ENCODE measurements around the gene BABAM2.
"Not testable (repeated sequence)": the region's sequence is repeated elsewhere in the genome, so short reads cannot be mapped to it uniquely, and the experiment has no call there.

BABAM2 gene

GRCh38 chr2:28326469-28326805, 435.9 kb downstream of the BABAM2 start:
- WGBS, 2 experiments (ENCODE audit: insufficient coverage in 2 of 2), result 67 to 100% methylated on average over 1 of the region's 4 CpGs

GRCh38 chr2:28326881-28327505, 436.5 kb downstream of the BABAM2 start:
- H3K36me3 ChIP-seq (ENCODE audit: control insufficient read depth, insufficient read depth, low read length), result no peaks in the 10 kb centered on the region
- H3K4me1 ChIP-seq (ENCODE audit: control insufficient read depth, insufficient read depth, low read length, poor library complexity, severe bottlenecking), result peaks cover 13% of the 10 kb centered on the region
- WGBS, 2 experiments (ENCODE audit: insufficient coverage in 2 of 2), result 81 to 86% methylated on average over 2 to 4 of the region's 6 CpGs
- no peak overlapping the region for H3K27ac ChIP-seq (ENCODE audit: low read depth, low read length, severe bottlenecking)
- H3K9me3 ChIP-seq (ENCODE audit: control insufficient read depth, low read length), result no peaks in the 10 kb centered on the region
- no peak overlapping the region for H3K4me3 ChIP-seq (ENCODE audit: extremely low read depth, insufficient read depth, low read length, poor library complexity, severe bottlenecking)

More at GRCh38 chr2:28326469-28326805, 435.9 kb downstream of the BABAM2 start:
- Histone ChIP-seq H3K9me3 (ENCODE audit: control insufficient read depth, low read length) (no peaks in the 10 kb centered on the region), H3K27ac (ENCODE audit: low read depth, low read length, severe bottlenecking) (no peak overlapping the region), H3K4me1 (ENCODE audit: control insufficient read depth, insufficient read depth, low read length, poor library complexity, severe bottlenecking) (peaks cover 19% of the 10 kb centered on the region), H3K36me3 (ENCODE audit: control insufficient read depth, insufficient read depth, low read length) (no peaks in the 10 kb centered on the region), H3K4me3 (ENCODE audit: extremely low read depth, insufficient read depth, low read length, poor library complexity, severe bottlenecking) (no peak overlapping the region)

DNA sequence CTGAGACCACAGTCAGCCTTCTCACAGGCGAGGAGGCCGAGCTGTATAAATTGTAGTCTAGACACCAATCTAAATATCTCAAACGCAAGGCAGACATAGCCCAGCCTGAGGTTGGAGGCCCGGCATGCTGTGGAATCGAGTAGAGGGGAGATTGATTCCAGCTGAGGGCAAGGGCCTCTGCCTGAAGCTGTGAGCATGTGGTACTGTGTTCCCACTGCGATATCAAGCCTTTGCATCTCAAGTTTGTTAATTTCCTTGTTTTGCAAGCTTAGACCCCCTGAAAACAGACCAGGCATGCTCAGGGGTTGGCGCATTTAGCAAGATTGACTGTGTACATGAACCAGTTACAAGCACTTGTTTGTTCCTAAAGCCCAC, 437.0 kb downstream of the BABAM2 start:
- Histone ChIP-seq H3K9me3 (ENCODE audit: control insufficient read depth, low read length) (no peaks in the 10 kb centered on the region), H3K4me1 (ENCODE audit: control insufficient read depth, insufficient read depth, low read length, poor library complexity, severe bottlenecking) (peaks cover 11% of the 10 kb centered on the region), H3K36me3 (ENCODE audit: control insufficient read depth, insufficient read depth, low read length) (no peaks in the 10 kb centered on the region), H3K27ac (ENCODE audit: low read depth, low read length, severe bottlenecking) (no peak overlapping the region), H3K4me3 (ENCODE audit: extremely low read depth, insufficient read depth, low read length, poor library complexity, severe bottlenecking) (no peak overlapping the region)
- 95 to 100% methylated on average over 4 to 7 of the region's 7 CpGs for WGBS, 2 experiments (ENCODE audit: insufficient coverage in 2 of 2)

GRCh38 chr2:28327956-28328922, 437.7 kb downstream of the BABAM2 start:
- 93 to 94% methylated on average over 9 of the region's 14 CpGs for WGBS, 2 experiments (ENCODE audit: insufficient coverage in 2 of 2)
- peaks cover 6% of the 10 kb centered on the region for H3K4me1 ChIP-seq (ENCODE audit: control insufficient read depth, insufficient read depth, low read length, poor library complexity, severe bottlenecking)
- H3K4me3 ChIP-seq (ENCODE audit: extremely low read depth, insufficient read depth, low read length, poor library complexity, severe bottlenecking), result no peak overlapping the region
- no peaks in the 10 kb centered on the region for H3K36me3 ChIP-seq (ENCODE audit: control insufficient read depth, insufficient read depth, low read length)
- H3K27ac ChIP-seq (ENCODE audit: low read depth, low read length, severe bottlenecking), result no peak overlapping the region
- H3K9me3 ChIP-seq (ENCODE audit: control insufficient read depth, low read length), result no peaks in the 10 kb centered on the region

DNA sequence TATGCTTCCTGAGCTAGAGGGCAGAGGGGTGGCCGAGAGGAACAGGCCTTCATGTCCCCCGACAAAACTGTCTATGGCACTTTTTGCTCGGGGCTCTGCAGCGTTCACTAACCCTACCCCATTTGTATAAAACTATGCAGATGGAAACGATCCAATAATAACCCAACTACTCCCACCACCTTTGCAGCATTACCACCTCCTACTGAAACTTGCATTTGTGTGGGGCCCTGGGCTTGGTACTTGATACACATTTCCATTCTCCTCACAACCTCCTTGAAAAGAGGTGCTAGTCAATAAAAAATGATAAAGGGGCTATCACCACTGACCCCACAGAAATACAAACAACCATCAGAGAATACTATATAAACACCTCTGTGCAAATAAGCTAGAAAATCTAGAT, 438.7 kb downstream of the BABAM2 start:
- Histone ChIP-seq H3K9me3 (ENCODE audit: control insufficient read depth, low read length) (no peaks in the 10 kb centered on the region), H3K36me3 (ENCODE audit: control insufficient read depth, insufficient read depth, low read length) (no peaks in the 10 kb centered on the region), H3K4me3 (ENCODE audit: extremely low read depth, insufficient read depth, low read length, poor library complexity, severe bottlenecking) (no peak overlapping the region), H3K4me1 (ENCODE audit: control insufficient read depth, insufficient read depth, low read length, poor library complexity, severe bottlenecking) (peaks cover 5% of the 10 kb centered on the region), H3K27ac (ENCODE audit: low read depth, low read length, severe bottlenecking) (no peak overlapping the region)
- WGBS, 2 experiments (ENCODE audit: insufficient coverage in 2 of 2), result 88 to 93% methylated on average over 3 to 5 of the region's 5 CpGs

DNA sequence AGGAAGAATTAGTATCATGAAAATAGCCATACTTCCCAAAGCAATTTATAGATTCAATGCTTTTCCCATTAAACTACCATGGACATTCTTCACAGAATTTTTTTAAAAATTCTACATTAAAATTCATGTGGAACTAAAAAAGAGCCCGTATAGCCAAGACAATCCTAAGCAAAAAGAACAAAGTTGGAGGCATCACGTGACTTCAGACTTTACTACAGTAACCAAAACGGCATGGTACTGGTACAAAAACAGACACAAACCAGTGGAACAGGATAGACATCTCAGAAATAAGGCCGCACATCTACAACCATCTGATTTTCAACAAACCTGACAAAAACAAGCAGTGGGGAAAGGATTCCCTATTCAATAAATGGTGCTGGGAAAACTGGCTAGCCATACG, 440.2 kb downstream of the BABAM2 start:
- WGBS, 2 experiments (ENCODE audit: insufficient coverage in 2 of 2), result 84 to 100% methylated on average over 3 to 4 of the region's 5 CpGs
- not testable (repeated sequence) for H3K27ac ChIP-seq (ENCODE audit: low read depth, low read length, severe bottlenecking); H3K9me3 ChIP-seq (ENCODE audit: control insufficient read depth, low read length); H3K4me1 ChIP-seq (ENCODE audit: control insufficient read depth, insufficient read depth, low read length, poor library complexity, severe bottlenecking); H3K36me3 ChIP-seq (ENCODE audit: control insufficient read depth, insufficient read depth, low read length); H3K4me3 ChIP-seq (ENCODE audit: extremely low read depth, insufficient read depth, low read length, poor library complexity, severe bottlenecking)

DNA sequence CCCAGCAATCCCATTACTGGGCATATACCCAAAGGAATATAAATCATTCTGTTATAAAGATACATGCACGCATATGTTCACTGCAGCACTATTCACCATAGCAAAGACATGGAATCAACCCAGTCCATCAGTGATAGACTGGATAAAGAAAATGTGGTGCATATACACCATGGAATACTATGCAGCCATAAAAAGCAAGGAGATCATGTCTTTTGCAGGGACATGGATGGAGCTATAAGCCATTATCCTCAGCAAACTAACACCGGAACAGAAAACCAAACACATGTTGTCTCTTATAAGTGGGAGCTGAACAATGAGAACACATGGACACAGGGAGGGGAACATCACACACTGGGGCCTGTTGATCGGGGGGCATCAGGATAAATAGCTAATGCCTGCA, 441.3 kb downstream of the BABAM2 start:
- H3K36me3 ChIP-seq (ENCODE audit: control insufficient read depth, insufficient read depth, low read length); H3K27ac ChIP-seq (ENCODE audit: low read depth, low read length, severe bottlenecking); H3K9me3 ChIP-seq (ENCODE audit: control insufficient read depth, low read length); H3K4me3 ChIP-seq (ENCODE audit: extremely low read depth, insufficient read depth, low read length, poor library complexity, severe bottlenecking); H3K4me1 ChIP-seq (ENCODE audit: control insufficient read depth, insufficient read depth, low read length, poor library complexity, severe bottlenecking): not testable (repeated sequence)
- 86 to 100% methylated on average over 1 of the region's 3 CpGs for WGBS, 2 experiments (ENCODE audit: insufficient coverage in 2 of 2)

DNA sequence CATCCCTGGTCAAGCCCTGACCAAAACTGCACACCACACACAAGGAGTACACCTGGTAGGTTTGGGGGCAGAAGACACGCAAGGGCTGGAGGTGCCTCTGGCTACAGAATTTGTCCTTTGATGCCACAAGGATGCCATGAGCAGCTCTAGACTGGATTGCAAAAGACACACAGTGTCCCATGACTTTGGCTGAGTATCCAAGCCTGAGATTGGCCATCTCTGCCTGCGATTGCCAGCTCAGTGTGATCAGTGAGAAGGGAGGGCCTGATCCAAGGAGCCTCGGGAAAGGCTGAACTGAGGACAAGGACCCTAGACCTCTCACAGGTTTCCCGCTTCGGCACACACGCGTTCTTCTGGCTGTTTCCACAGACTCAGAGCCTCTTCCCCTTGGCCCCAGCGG, 442.2 kb downstream of the BABAM2 start:
- 96% methylated on average over 7 to 8 of the region's 8 CpGs for WGBS, 2 experiments (ENCODE audit: insufficient coverage in 2 of 2)
- H3K9me3 ChIP-seq (ENCODE audit: control insufficient read depth, low read length), result no peaks in the 10 kb centered on the region
- H3K4me3 ChIP-seq (ENCODE audit: extremely low read depth, insufficient read depth, low read length, poor library complexity, severe bottlenecking), result no peak overlapping the region
- H3K4me1 ChIP-seq (ENCODE audit: control insufficient read depth, insufficient read depth, low read length, poor library complexity, severe bottlenecking), result peaks cover under 1% of the 10 kb centered on the region
- H3K36me3 ChIP-seq (ENCODE audit: control insufficient read depth, insufficient read depth, low read length), result no peaks in the 10 kb centered on the region
- no peak overlapping the region for H3K27ac ChIP-seq (ENCODE audit: low read depth, low read length, severe bottlenecking)

DNA sequence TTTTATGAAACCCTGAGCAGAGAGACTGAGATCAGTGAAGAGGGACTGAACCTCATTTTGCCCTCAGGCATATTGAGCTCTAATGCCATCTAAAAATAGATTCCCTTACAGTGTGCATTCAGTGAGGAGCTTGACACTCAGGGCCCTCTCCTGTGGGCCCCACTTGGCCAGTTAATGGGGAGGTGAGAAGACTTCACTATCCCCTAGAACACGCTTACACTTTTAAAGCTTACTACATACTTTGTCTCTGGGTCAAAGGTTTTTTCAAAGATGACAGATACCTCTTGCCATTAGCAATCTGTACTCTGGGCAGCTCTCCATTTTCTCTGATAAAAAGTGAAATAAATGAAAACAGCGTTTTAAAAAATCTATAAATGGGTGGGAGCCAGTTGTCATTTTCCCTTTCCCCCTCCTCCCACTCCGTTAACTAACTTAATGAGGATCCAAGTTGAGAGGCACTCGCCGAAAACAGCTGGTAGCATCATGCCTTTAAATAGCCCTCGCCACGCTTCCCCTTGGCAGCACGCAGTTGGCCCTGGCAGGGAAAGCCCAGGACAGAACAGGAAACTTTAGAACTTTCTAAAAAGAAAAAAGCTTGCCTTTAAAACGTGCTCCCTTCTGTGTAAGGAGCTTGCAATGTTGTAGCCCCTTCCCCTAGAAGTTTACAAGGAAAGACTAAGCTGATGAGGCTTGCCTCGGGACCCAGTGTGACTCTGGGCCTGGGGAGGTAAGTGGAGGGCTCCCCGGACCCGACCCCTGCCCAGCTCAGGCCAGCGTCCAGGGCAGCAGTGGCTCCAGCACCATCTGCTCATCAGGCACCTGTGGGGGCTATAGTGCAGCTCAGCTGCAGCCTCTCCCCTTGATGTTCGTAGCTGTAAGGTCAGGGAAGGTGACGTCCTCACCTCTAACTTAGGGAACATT, 443.3 kb downstream of the BABAM2 start:
- Histone ChIP-seq H3K9me3 (ENCODE audit: control insufficient read depth, low read length) (no peaks in the 10 kb centered on the region), H3K4me3 (ENCODE audit: extremely low read depth, insufficient read depth, low read length, poor library complexity, severe bottlenecking) (no peak overlapping the region), H3K36me3 (ENCODE audit: control insufficient read depth, insufficient read depth, low read length) (no peaks in the 10 kb centered on the region), H3K4me1 (ENCODE audit: control insufficient read depth, insufficient read depth, low read length, poor library complexity, severe bottlenecking) (peaks cover 13% of the 10 kb centered on the region), H3K27ac (ENCODE audit: low read depth, low read length, severe bottlenecking) (no peak overlapping the region)
- WGBS, 2 experiments (ENCODE audit: insufficient coverage in 2 of 2), result 84 to 92% methylated on average over 13 of the region's 15 CpGs

- Histone ChIP-seq H3K36me3 (ENCODE audit: control insufficient read depth, insufficient read depth, low read length) (no peaks in the 10 kb centered on the region), H3K27ac (ENCODE audit: low read depth, low read length, severe bottlenecking) (no peak overlapping the region), H3K4me1 (ENCODE audit: control insufficient read depth, insufficient read depth, low read length, poor library complexity, severe bottlenecking) (peaks cover 18% of the 10 kb centered on the region), H3K9me3 (ENCODE audit: control insufficient read depth, low read length) (no peaks in the 10 kb centered on the region), H3K4me3 (ENCODE audit: extremely low read depth, insufficient read depth, low read length, poor library complexity, severe bottlenecking) (no peak overlapping the region)
- WGBS, 2 experiments (ENCODE audit: insufficient coverage in 2 of 2), result 88 to 94% methylated on average over 7 to 8 of the region's 8 CpGs
Observed at GRCh38 chr2:28334527-28334894, 444.0 kb downstream of the BABAM2 start.

All from mesodermal cell (in vitro differentiated cells).